8988T (cell line): ENCODE results near the gene SORCS3.

Source experiments
- DNase-seq: peaks from one replicate; pipeline ENCODE4 v3.0.0; 2011

SORCS3 gene

GRCh38 chr10:104648421-104648820 lies 7.3 kb downstream of the SORCS3 start:
- no peak for DNase-seq

GRCh38 chr10:104650072-104650471 lies 9.0 kb downstream of the SORCS3 start:
- DNase-seq, result no peak

GRCh38 chr10:104650635-104651331 lies 9.7 kb downstream of the SORCS3 start:
- no peak for DNase-seq

GRCh38 chr10:104657036-104657435 lies 15.9 kb downstream of the SORCS3 start:
- DNase-seq, result no peak

GRCh38 chr10:104657457-104657856 lies 16.4 kb downstream of the SORCS3 start:
- DNase-seq, result no peak

- no peak for DNase-seq
Measured at GRCh38 chr10:104658067-104658466, 17.0 kb downstream of the SORCS3 start.

- no peak for DNase-seq
Measured at GRCh38 chr10:104659809-104660208, 18.7 kb downstream of the SORCS3 start.

- no peak for DNase-seq
Measured at GRCh38 chr10:104663076-104663475, 22.0 kb downstream of the SORCS3 start.

- DNase-seq, result no peak
Measured at GRCh38 chr10:104663563-104663962, 22.5 kb downstream of the SORCS3 start.

GRCh38 chr10:104664205-104664604 lies 23.1 kb downstream of the SORCS3 start:
- no peak for DNase-seq

GRCh38 chr10:104665174-104665573 lies 24.1 kb downstream of the SORCS3 start:
- DNase-seq, result no peak

GRCh38 chr10:104666106-104666505 lies 25.0 kb downstream of the SORCS3 start:
- no peak for DNase-seq

GRCh38 chr10:104676874-104677273 lies 35.8 kb downstream of the SORCS3 start:
- DNase-seq, result no peak

GRCh38 chr10:104678658-104679057 lies 37.6 kb downstream of the SORCS3 start:
- DNase-seq, result no peak

- DNase-seq, result no peak
Measured at GRCh38 chr10:104680467-104681401, 39.6 kb downstream of the SORCS3 start.

GRCh38 chr10:104681485-104681884 lies 40.4 kb downstream of the SORCS3 start:
- no peak for DNase-seq

GRCh38 chr10:104683567-104683966 lies 42.5 kb downstream of the SORCS3 start:
- no peak for DNase-seq

- no peak for DNase-seq
Measured at GRCh38 chr10:104686829-104687228, 45.7 kb downstream of the SORCS3 start.

- DNase-seq, result no peak
Measured at GRCh38 chr10:104688251-104689042, 47.4 kb downstream of the SORCS3 start.

- no peak for DNase-seq
Measured at GRCh38 chr10:104689105-104689504, 48.0 kb downstream of the SORCS3 start.

GRCh38 chr10:104689547-104689946 lies 48.5 kb downstream of the SORCS3 start:
- DNase-seq, result no peak

- no peak for DNase-seq
Measured at GRCh38 chr10:104690101-104690500, 49.0 kb downstream of the SORCS3 start.

GRCh38 chr10:104690959-104691358 lies 49.9 kb downstream of the SORCS3 start:
- DNase-seq, result no peak
